Motor neuron (in vitro differentiated cells): ENCODE measurements around the gene HLA-DPB1. TPM values are rescaled to one million over a fixed set of nuclear protein-coding genes. Genes with fewer than 3 reads are reported as not detected.

Experiments
- ATAC-seq, 8 experiments: fragments of 200-7000 bp; cut with Tn5 transposase; replicated peaks in 6 of 8; 2 replicates each; pipeline ENCODE4 v1.8.0; 2021; ENCODE audit warnings: mild to moderate bottlenecking in 8 of 8, moderate library complexity in 8 of 8
- H3K27ac ChIP-seq, 2 donors: fragments of 250-450 bp; sonication (Bioruptor Pico); 2 replicates each; pipeline ENCODE4 v1.9.0; 2021; ENCODE audit warnings: antibody characterized with exemption in 2 of 2, mild to moderate bottlenecking in 2 of 2, moderate library complexity in 1 of 2
- H3K4me1 ChIP-seq, 2 donors: fragments of 250-450 bp; sonication (Bioruptor Pico); replicated peaks in 1 of 2; 2 replicates each; pipeline ENCODE4 v1.6.1; 2021; ENCODE audit warnings: antibody characterized with exemption in 2 of 2, mild to moderate bottlenecking in 2 of 2, moderate library complexity in 1 of 2
- H3K4me3 ChIP-seq, 5 donors: fragments of 250-450 bp; sonication (Bioruptor Pico); 2 replicates each; pipeline ENCODE4 v1.9.0; 2021; ENCODE audit warnings: antibody characterized with exemption in 5 of 5, mild to moderate bottlenecking in 5 of 5, moderate library complexity in 4 of 5
- whole genome bisulfite sequencing, 10 experiments: fragments of 450-650 bp; shearing (Covaris generic); methylation state at CpG; one replicate each; pipeline ENCODE4 v1.0.0; 2022; 5-methylcytosine and 5-hydroxymethylcytosine counted together
- in situ Hi-C, 9 experiments: fragments of 400-800 bp; cut with MboI; loops; one replicate each; pipeline ENCODE4 v1.15.0; 2021; ENCODE audit warnings: low sequenced_read_pairs in 9 of 9, low pct_unique_long_range_greater_than_20kb in 2 of 9; ENCODE audit not compliant: unreplicated experiment in 9 of 9
- total RNA-seq, 8 experiments: library from RNA; unstranded; fragments of 300-600 nt; gene quantifications; 2 replicates each; pipeline versions ENCODE4 v1.2.3 to v1.2.4, GENCODE V29; 2022

Gene HLA-DPB1
- total RNA-seq, 8 experiments from 2014 or later, result 0.55 to 16.5 (median 2.1) TPM

DNA sequence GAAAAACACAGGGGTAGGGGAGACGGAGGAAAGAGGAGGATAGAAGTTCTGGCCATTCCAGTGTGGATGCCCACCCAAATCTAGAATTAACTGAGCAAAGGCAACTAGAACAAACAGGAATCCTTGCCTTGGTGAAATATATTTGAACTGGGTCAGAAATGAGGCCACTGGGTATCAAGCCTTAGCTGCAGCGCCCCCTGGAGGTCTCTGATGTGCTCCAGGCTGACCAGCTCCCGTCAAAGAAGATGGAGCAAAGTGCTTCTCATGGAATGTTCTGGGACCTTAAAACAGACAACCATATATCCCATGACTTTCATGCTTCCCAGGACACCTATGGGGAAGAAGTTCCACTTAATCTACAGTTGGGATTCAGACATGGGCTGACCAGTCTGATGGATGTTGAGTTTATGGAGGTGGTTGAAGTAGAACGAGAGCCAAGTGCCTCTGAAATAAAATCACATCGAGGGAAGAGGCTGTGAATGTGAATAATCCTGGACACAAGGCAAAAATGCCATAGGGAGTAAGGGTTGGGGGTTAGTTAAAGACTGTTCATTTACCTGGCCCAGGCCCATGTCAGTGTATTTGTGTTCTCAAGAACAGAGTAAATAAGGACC is 50.4 kb downstream of the HLA-DPB1 start:
- H3K4me1 ChIP-seq, result peaks cover 0 to 7% of the 10 kb centered on the region in 2 donors
- peak in 3 of 8 experiments; percentile 40 to 86 (median 67) for ATAC-seq
- WGBS, 10 experiments, result 28 to 83% (median 58%) methylated on average over 1 to 5 of the region's 5 CpGs
- in situ Hi-C loops, result loop anchor here in 1 of 9 experiments (25.0 kb wide), 1 partner anchor 114 kb away; the partner anchor contains the start of gene HLA-DOA
- H3K27ac ChIP-seq, result no peak overlapping the region
- H3K4me3 ChIP-seq, result no peak overlapping the region

DNA sequence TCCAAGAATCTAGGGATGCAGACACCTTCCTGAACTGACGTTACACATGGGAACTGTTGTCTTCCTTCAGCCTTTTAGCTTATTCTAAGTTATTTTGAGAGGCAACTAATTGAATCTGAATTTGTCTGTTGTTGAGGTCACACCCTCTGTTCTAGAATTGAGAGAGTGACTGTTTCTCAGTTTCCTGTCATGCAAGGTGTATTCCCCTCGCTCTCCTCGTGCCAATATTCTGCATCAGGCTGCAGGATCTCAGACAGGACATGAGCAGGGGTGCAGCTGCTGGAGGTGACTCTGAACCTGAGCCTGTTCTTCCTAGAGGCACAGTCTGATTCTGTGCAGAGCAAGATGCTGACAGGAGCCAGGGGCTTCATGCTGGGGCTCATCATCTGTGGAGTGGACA is 52.5 kb downstream of the HLA-DPB1 start:
- Histone ChIP-seq H3K4me3 (no peak overlapping the region), H3K4me1 (peaks cover 0 to 7% of the 10 kb centered on the region in 2 donors), H3K27ac (no peak overlapping the region)
- in situ Hi-C loops, result loop anchor here in 1 of 9 experiments (25.0 kb wide), 1 partner anchor 116 kb away; the partner anchor contains the start of gene HLA-DOA
- 20 to 78% (median 52%) methylated on average over 2 to 3 of the region's 3 CpGs; no CpG with 5 or more reads in 4 of the 10 experiments for WGBS, 10 experiments
- ATAC-seq, result no peak

DNA sequence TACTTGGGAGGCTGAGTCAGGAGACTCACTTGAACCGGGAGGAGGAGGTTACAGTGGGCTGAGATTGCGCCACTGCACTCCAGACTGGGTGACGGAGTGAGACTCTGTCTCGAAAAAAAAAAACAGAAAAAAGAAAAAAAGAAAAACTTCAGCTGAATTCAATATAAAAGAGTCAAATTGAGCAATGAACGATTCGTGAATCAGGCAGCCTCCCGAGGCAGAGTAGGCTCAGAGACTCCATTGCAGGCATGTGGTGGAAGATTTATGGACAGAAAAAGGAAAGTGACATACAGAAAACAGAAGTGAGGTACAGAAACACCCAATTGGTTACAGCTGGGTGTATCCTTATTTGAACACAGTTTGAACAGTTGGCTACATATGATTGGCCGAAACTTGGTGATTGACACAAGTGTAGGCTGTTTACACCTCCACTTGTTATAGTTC is 56.3 kb downstream of the HLA-DPB1 start:
- 26 to 88% (median 40%) methylated on average over 3 to 8 of the region's 8 CpGs; no CpG with 5 or more reads in 1 of the 10 experiments for WGBS, 10 experiments
- no peak overlapping the region for H3K27ac ChIP-seq

DNA sequence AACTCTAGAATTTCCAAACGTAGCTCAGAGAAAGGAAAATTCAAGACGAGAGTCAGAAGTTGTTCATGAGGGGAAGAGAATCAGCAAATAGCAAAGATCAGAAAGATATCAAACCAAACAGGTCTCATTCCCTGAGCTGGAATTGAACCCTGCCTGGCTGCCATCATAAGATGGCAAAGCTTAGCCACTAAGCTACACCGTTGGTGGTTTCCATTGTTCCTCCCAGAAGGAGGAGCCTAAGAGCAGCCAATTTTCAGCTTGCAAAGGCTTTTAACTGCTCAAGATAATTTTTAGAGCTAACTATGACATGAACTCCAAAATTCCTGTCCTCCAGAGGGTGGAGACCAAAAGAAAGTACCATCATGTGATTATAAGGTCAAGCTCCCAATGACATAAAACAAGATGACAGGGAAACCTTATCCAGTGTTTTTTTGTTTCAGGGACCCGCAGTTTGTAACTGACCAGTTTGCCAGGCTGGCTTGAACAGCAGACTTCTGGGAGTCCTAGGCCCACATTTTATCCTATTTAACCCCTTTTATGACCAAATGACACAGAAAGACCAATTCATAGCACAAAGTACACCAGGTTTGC is 60.6 kb downstream of the HLA-DPB1 start:
- ATAC-seq, result no peak
- WGBS, 10 experiments, result 18 to 95% (median 49%) methylated on average over 1 to 4 of the region's 4 CpGs
- no peak overlapping the region for H3K4me3 ChIP-seq
- no peaks in the 10 kb centered on the region for H3K4me1 ChIP-seq
- no peak overlapping the region for H3K27ac ChIP-seq
- in situ Hi-C loops, result loop anchor here in 1 of 9 experiments (25.0 kb wide), 1 partner anchor 124 kb away; the partner anchor contains the start of gene HLA-DOA

More for the DNA sequence above, 56.3 kb downstream of the HLA-DPB1 start:
- no peak for ATAC-seq
- in situ Hi-C loops, result loop anchor here in 1 of 9 experiments (25.0 kb wide), 1 partner anchor 120 kb away; the partner anchor contains the start of gene HLA-DOA
- H3K4me3 ChIP-seq, result no peak overlapping the region
- no peaks in the 10 kb centered on the region for H3K4me1 ChIP-seq

Other genes with a start within 250 kb of the HLA-DPB1 start
- gene TAP2, start 237.3 kb upstream of the HLA-DPB1 start, total RNA-seq, result 100 to 1,000 TPM in 1 of 8 experiments, 10 to 100 TPM in 3, 1 to 10 TPM in 4; 1.7 to 104 (median 13.5) TPM
- 100 to 1,000 TPM in 1 of 8 experiments, 10 to 100 TPM in 3, under 1 TPM in 2, not detected in 2; 0.14 to 252 (median 41.8) TPM for gene PSMB8, start 231.9 kb upstream of the HLA-DPB1 start, total RNA-seq
- gene TAP1, start 222.3 kb upstream of the HLA-DPB1 start, total RNA-seq, result 100 to 1,000 TPM in 1 of 8 experiments, 10 to 100 TPM in 3, under 1 TPM in 4; 0.18 to 115 (median 12.6) TPM
- 10 to 100 TPM in 4 of 8 experiments, under 1 TPM in 2, not detected in 2; 0.05 to 72.7 (median 11.4) TPM for gene PSMB9, start 221.8 kb upstream of the HLA-DPB1 start, total RNA-seq
- gene HLA-DMB, start 135.0 kb upstream of the HLA-DPB1 start, total RNA-seq, result 1 to 10 TPM in 1 of 8 experiments, under 1 TPM in 7; 0.14 to 1.1 (median 0.34) TPM
- gene HLA-DMA, start 122.9 kb upstream of the HLA-DPB1 start, total RNA-seq, result 1 to 10 TPM in 4 of 8 experiments, under 1 TPM in 4; 0.46 to 6.1 (median 1.3) TPM
- gene BRD2, start 107.4 kb upstream of the HLA-DPB1 start, total RNA-seq, result 100 to 1,000 TPM; 124 to 401 (median 193) TPM
- gene HLA-DOA, start 66.4 kb upstream of the HLA-DPB1 start, total RNA-seq, result 1 to 10 TPM in 1 of 8 experiments, under 1 TPM in 7; 0.21 to 1.3 (median 0.54) TPM
- gene HLA-DPA1, start 2.3 kb upstream of the HLA-DPB1 start, total RNA-seq, result 1 to 10 TPM in 2 of 8 experiments, under 1 TPM in 6; 0.09 to 6.9 (median 0.40) TPM
- 1 to 10 TPM in 7 of 8 experiments, under 1 TPM in 1; 0.71 to 3.4 (median 2.0) TPM for gene COL11A2, start 116.5 kb downstream of the HLA-DPB1 start, total RNA-seq
- gene RXRB, start 124.7 kb downstream of the HLA-DPB1 start, total RNA-seq, result 10 to 100 TPM; 19.3 to 52.0 (median 35.4) TPM
- 100 to 1,000 TPM in 6 of 8 experiments, 10 to 100 TPM in 2; 69.2 to 143 (median 132) TPM for gene SLC39A7, start 124.9 kb downstream of the HLA-DPB1 start, total RNA-seq
- gene HSD17B8, start 128.7 kb downstream of the HLA-DPB1 start, total RNA-seq, result 10 to 100 TPM in 4 of 8 experiments, 1 to 10 TPM in 4; 8.7 to 26.6 (median 9.9) TPM
- gene RING1, start 132.5 kb downstream of the HLA-DPB1 start, total RNA-seq, result 10 to 100 TPM; 17.2 to 43.0 (median 34.5) TPM
- 10 to 100 TPM; 21.8 to 66.1 (median 33.8) TPM for gene VPS52, start 195.9 kb downstream of the HLA-DPB1 start, total RNA-seq
- 1,000 to 10,000 TPM; 3,773 to 8,538 (median 6,042) TPM for gene RPS18, start 196.1 kb downstream of the HLA-DPB1 start, total RNA-seq
- gene B3GALT4, start 201.1 kb downstream of the HLA-DPB1 start, total RNA-seq, result 1 to 10 TPM; 1.5 to 6.0 (median 5.1) TPM
- gene WDR46, start 213.2 kb downstream of the HLA-DPB1 start, total RNA-seq, result 100 to 1,000 TPM in 3 of 8 experiments, 10 to 100 TPM in 5; 31.4 to 108 (median 50.5) TPM
- 100 to 1,000 TPM in 6 of 8 experiments, 10 to 100 TPM in 2; 88.9 to 168 (median 116) TPM for gene PFDN6, start 213.6 kb downstream of the HLA-DPB1 start, total RNA-seq
- gene RGL2, start 223.0 kb downstream of the HLA-DPB1 start, total RNA-seq, result 10 to 100 TPM; 11.4 to 80.6 (median 27.8) TPM
- 10 to 100 TPM in 5 of 8 experiments, 1 to 10 TPM in 3; 5.2 to 95.0 (median 41.9) TPM for gene TAPBP, start 238.1 kb downstream of the HLA-DPB1 start, total RNA-seq
- gene ZBTB22, start 241.8 kb downstream of the HLA-DPB1 start, total RNA-seq, result 10 to 100 TPM in 7 of 8 experiments, 1 to 10 TPM in 1; 9.5 to 27.4 (median 18.9) TPM
- 10 to 100 TPM; 21.4 to 63.6 (median 37.4) TPM for gene DAXX, start 247.0 kb downstream of the HLA-DPB1 start, total RNA-seq